Calu3 (cell line): ENCODE data around the gene DPF3. TPM values are rescaled to one million over a fixed set of nuclear protein-coding genes. Genes with fewer than 3 reads are reported as not detected.

Experiments
- BruUV-seq: library from RNA; stranded (reverse); fragments of 400-500 nt; replicated peaks from 2 replicates; lab custom pipeline; 2021; lab: Mats Ljungman, UMichigan
- CTCF ChIA-PET: fragments of 300-600 bp; sonication (Branson Sonifier 250); formaldehyde crosslinking; loops from one replicate; lab custom pipeline; 2022; ENCODE audit warnings: antibody characterized with exemption; lab: Charles Lee
- DNase-seq: peaks from one replicate; pipeline ENCODE4 v3.0.0; 2022
- H3K27ac Mint-ChIP-seq: one replicate; pipeline ENCODE4 v1.8.0; 2022; ENCODE audit warnings: mixed read lengths; ENCODE audit not compliant: unreplicated experiment
- H3K27me3 Mint-ChIP-seq: one replicate; pipeline ENCODE4 v1.8.0; 2022; ENCODE audit warnings: mixed read lengths; ENCODE audit not compliant: unreplicated experiment
- H3K36me3 Mint-ChIP-seq: one replicate; pipeline ENCODE4 v1.8.0; 2022; ENCODE audit warnings: mild to moderate bottlenecking, moderate library complexity, mixed read lengths; ENCODE audit not compliant: insufficient read depth, unreplicated experiment
- H3K4me1 Mint-ChIP-seq: one replicate; pipeline ENCODE4 v1.8.0; 2022; ENCODE audit warnings: mild to moderate bottlenecking, low read depth, mixed read lengths; ENCODE audit not compliant: unreplicated experiment
- H3K4me3 Mint-ChIP-seq: one replicate; pipeline ENCODE4 v1.8.0; 2022; ENCODE audit warnings: mild to moderate bottlenecking, low read depth, moderate library complexity, mixed read lengths; ENCODE audit not compliant: unreplicated experiment
- H3K9me3 Mint-ChIP-seq: one replicate; pipeline ENCODE4 v1.8.0; 2022; ENCODE audit warnings: low read depth, mixed read lengths; ENCODE audit not compliant: unreplicated experiment
- intact Hi-C: fragments of 100-400 bp; cut with micrococcal nuclease; formaldehyde crosslinking; loops from one replicate; pipeline ENCODE4 v1.10.0; 2022; ENCODE audit not compliant: unreplicated experiment
- total RNA-seq: library from RNA; stranded (reverse); gene quantifications from 2 replicates; pipeline ENCODE4 v1.2.3, GENCODE V29; 2022
- TF ChIP-seq, protein P1 (sequence below): fragments of 200-600 bp; IDR thresholded peaks from one replicate; pipeline ENCODE4 v1.8.0; 2022; ENCODE audit warnings: antibody characterized with exemption; ENCODE audit not compliant: unreplicated experiment

The DPF3 gene
- total RNA-seq, 1 experiment from 2014 or later: 9.6 TPM

DNA sequence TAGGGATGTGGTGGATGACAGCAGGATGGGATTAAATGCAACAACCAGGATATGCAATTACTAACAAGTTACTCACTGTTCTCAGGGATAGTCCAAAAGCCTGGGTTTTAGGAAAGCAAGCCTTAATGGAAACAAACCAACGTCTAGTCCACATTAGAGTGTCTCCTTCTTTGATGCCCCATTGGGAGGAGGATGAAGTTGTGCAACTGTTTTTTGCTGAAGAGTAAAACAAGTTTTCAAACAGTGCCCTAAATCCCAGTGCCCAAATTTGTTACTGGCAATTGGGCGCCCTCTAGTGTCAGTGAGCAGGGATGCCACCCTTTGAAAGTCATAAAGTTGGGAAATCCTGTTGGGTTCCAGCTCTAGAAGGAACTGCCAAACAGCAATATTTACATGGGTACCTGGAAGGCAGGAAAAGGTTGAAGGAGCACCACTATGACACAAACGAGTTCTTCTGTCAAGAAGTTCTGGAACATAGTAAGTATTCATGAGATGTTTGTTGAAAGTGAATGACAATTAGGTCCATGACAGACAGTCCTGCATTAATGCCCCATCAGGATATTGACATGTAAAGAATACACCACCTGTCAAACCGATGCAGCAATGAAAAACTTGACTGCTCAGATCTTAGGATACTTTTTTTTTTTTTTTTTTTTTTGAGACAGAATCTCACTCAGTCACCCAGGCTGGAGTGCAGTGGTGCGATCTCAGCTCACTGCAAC lies 11.1 kb upstream of the DPF3 start:
- CTCF ChIA-PET: interaction anchor here (0.7 to 2.4 kb wide), 10 partner anchors 10 to 391 kb away, joined by 3 to 17 read pairs (median 4); partner anchors contain the start of gene DPF3
- no peak overlapping the region for H3K4me3 Mint-ChIP-seq
- no peaks in the 10 kb centered on the region for H3K27me3 Mint-ChIP-seq
- peak; percentile 63 for DNase-seq
- intact Hi-C loops: loop anchor here (1.0 kb wide), 2 partner anchors 169 to 388 kb away; no protein-coding TSS in a partner anchor
- peaks cover 32% of the 10 kb centered on the region for H3K4me1 Mint-ChIP-seq
- no peaks in the 10 kb centered on the region for H3K36me3 Mint-ChIP-seq
- H3K9me3 Mint-ChIP-seq: no peaks in the 10 kb centered on the region
- H3K27ac Mint-ChIP-seq: no peak overlapping the region
- no TSS peak for BruUV-seq
- TF ChIP-seq, protein P1, sequence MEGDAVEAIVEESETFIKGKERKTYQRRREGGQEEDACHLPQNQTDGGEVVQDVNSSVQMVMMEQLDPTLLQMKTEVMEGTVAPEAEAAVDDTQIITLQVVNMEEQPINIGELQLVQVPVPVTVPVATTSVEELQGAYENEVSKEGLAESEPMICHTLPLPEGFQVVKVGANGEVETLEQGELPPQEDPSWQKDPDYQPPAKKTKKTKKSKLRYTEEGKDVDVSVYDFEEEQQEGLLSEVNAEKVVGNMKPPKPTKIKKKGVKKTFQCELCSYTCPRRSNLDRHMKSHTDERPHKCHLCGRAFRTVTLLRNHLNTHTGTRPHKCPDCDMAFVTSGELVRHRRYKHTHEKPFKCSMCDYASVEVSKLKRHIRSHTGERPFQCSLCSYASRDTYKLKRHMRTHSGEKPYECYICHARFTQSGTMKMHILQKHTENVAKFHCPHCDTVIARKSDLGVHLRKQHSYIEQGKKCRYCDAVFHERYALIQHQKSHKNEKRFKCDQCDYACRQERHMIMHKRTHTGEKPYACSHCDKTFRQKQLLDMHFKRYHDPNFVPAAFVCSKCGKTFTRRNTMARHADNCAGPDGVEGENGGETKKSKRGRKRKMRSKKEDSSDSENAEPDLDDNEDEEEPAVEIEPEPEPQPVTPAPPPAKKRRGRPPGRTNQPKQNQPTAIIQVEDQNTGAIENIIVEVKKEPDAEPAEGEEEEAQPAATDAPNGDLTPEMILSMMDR: peak; percentile 60

DNA sequence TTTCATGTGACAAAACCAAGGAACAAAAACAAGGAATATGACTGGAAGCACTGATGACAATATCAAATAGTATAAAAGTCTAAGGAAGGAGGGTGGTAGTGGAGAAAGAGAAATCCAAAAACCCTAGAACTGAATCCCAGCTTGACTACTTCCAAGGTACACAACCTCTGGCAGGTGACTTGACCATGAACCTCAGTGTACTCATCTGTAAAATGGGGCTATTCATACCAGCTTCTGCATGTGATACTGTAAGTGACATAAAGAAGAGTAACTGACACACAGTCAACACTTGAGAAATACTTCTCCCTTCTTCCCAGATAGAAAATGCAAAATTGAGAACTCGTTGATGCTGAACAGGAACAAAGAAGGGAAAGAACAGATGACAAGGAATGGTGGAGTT lies 10.3 kb upstream of the DPF3 start:
- intact Hi-C loops: no loop called here
- CTCF ChIA-PET: interaction anchor here (1.3 to 2.4 kb wide), 4 partner anchors 380 to 390 kb away, joined by 3 to 13 read pairs (median 7); no protein-coding TSS in a partner anchor
- Mint-ChIP-seq H3K27me3 (no peaks in the 10 kb centered on the region), H3K4me3 (no peak overlapping the region), H3K9me3 (no peaks in the 10 kb centered on the region), H3K36me3 (no peaks in the 10 kb centered on the region), H3K27ac (no peak overlapping the region), H3K4me1 (peaks cover 32% of the 10 kb centered on the region)
- no peak for DNase-seq
- BruUV-seq: no TSS peak
- TF ChIP-seq, protein P1: no peak

DNA sequence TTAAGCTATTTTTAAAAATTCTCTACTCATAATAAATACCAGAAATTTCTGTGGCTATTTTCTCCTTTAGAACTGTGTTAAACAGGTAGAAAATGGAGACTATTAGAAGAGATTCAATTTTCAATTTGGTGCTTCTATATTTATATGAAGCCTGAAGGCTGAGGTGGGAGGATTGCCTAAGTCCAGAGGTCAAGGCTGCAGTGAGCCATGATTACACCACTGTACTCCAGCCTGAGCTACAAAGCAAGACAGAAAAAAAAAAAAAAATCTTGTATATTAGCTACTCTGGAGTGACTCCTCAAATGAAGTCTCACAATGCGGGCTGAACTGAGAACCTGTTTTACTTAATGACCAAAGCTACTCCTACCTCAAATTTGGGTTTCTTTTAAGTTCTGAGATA lies 9.8 kb upstream of the DPF3 start:
- intact Hi-C loops: no loop called here
- DNase-seq: no peak
- no TSS peak for BruUV-seq
- H3K27me3 Mint-ChIP-seq: no peaks in the 10 kb centered on the region
- TF ChIP-seq, protein P1: no peak
- no peak overlapping the region for H3K4me3 Mint-ChIP-seq
- H3K9me3 Mint-ChIP-seq: no peaks in the 10 kb centered on the region
- H3K27ac Mint-ChIP-seq: no peak overlapping the region
- H3K4me1 Mint-ChIP-seq: peaks cover 32% of the 10 kb centered on the region
- CTCF ChIA-PET: interaction anchor here (0.6 to 2.4 kb wide), 5 partner anchors 10 to 390 kb away, joined by 3 to 13 read pairs (median 7); no protein-coding TSS in a partner anchor
- no peaks in the 10 kb centered on the region for H3K36me3 Mint-ChIP-seq

DNA sequence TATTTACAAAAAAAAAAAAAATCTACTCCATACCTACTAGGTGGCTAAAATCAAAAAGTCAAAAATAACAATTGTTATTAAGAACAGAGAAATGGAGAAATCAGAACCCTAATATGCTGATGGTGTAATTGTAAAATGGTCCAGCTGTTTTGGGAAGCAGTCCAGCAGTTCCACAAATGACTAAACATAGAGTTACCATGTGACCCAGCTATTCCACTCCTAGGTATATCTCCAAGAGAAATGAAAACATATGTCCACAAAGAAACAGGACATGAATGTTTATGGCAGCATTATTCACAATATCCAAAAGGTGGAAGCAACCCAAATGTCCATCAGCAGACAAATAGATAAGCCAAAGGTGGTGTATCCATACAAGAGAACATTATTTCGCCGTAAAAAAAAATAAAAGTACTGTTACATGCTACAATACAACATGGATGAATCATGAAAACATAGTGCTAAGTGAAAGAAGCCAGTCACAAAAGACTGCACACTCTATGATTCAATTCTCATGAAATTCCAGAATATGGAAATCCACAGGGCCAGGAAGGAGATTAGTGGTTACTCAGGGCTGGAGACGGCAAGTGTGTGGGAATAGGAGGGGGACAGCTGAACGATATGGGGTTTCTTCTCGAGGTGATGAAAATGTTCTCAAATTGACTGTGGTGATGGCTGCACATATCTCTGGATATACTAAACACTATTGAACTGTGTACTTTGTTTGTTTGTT lies 9.1 kb upstream of the DPF3 start:
- Mint-ChIP-seq H3K4me3 (no peak overlapping the region), H3K36me3 (no peaks in the 10 kb centered on the region), H3K9me3 (no peaks in the 10 kb centered on the region), H3K27me3 (no peaks in the 10 kb centered on the region), H3K4me1 (peaks cover 27% of the 10 kb centered on the region), H3K27ac (peak overlapping the region; percentile 26)
- TF ChIP-seq, protein P1: no peak
- intact Hi-C loops: no loop called here
- CTCF ChIA-PET: interaction anchor here (0.6 to 2.4 kb wide), 5 partner anchors 9 to 389 kb away, joined by 3 to 13 read pairs (median 7); no protein-coding TSS in a partner anchor
- no TSS peak for BruUV-seq
- no peak for DNase-seq
